CD4-positive, alpha-beta T cell (primary cell): ENCODE measurements around the gene ZNF784. TPM values are rescaled to one million over a fixed set of nuclear protein-coding genes. Genes with fewer than 3 reads are reported as not detected.

ENCODE experiments used
- ATAC-seq: fragments of 200-7000 bp; cut with Tn5 transposase; one replicate; pipeline ENCODE4 v1.10.0; 2022; ENCODE audit warnings: mild to moderate bottlenecking; ENCODE audit not compliant: poor library complexity
- CTCF ChIA-PET: fragments of 350-600 bp; sonication (Branson Sonifier 250); formaldehyde crosslinking; loops from one replicate; lab custom pipeline; 2021; ENCODE audit warnings: antibody characterized with exemption, inconsistent platforms; lab: Charles Lee
- POLR2A ChIA-PET: fragments of 350-600 bp; sonication (Branson Sonifier 250); formaldehyde crosslinking; loops from one replicate; lab custom pipeline; 2021; ENCODE audit warnings: antibody characterized with exemption, inconsistent platforms; lab: Charles Lee
- DNase-seq, 14 experiments: peaks; one replicate each; pipeline ENCODE4 v3.0.0-alpha.2; 2013 to 2020; ENCODE audit warnings: mixed read lengths in 2 of 14
- H3K27ac ChIP-seq, 2 donors: one replicate each; pipeline versions ENCODE4 v1.5.1 to v1.7.0; 2013; ENCODE audit warnings: low read length in 2 of 2, low read depth in 1 of 2, mild to moderate bottlenecking in 1 of 2
- H3K27me3 ChIP-seq, 2 experiments: 1 replicate in 1 of 2; 2 replicates in 1 of 2; pipeline versions ENCODE4 v1.6.1 to v1.7.0; 2013; ENCODE audit warnings: low read length in 2 of 2, control low read depth in 1 of 2, mild to moderate bottlenecking in 1 of 2, moderate library complexity in 1 of 2; ENCODE audit not compliant: insufficient read depth in 2 of 2, control insufficient read depth in 1 of 2
- H3K36me3 ChIP-seq: one replicate; pipeline ENCODE4 v1.6.1; 2013; ENCODE audit warnings: low read length, control low read depth; ENCODE audit not compliant: insufficient read depth
- H3K4me1 ChIP-seq: one replicate; pipeline ENCODE4 v1.6.1; 2013; ENCODE audit warnings: low read length, control low read depth; ENCODE audit not compliant: insufficient read depth
- H3K4me3 ChIP-seq: one replicate; pipeline ENCODE4 v1.5.1; 2013; ENCODE audit warnings: mild to moderate bottlenecking, low read length, moderate library complexity
- H3K9me3 ChIP-seq, 2 experiments: 1 replicate in 1 of 2; 2 replicates in 1 of 2; pipeline versions ENCODE4 v1.6.1 to v1.7.0; 2013; ENCODE audit warnings: low read length in 2 of 2, mild to moderate bottlenecking in 2 of 2, control low read depth in 1 of 2, moderate library complexity in 1 of 2; ENCODE audit not compliant: control insufficient read depth in 1 of 2, insufficient read depth in 1 of 2
- H3K27ac Mint-ChIP-seq: one replicate; pipeline ENCODE4 v1.8.0; 2020; ENCODE audit warnings: mixed read lengths
- H3K27me3 Mint-ChIP-seq: one replicate; pipeline ENCODE4 v1.8.0; 2021; ENCODE audit warnings: mixed read lengths
- H3K36me3 Mint-ChIP-seq: one replicate; pipeline ENCODE4 v1.8.0; 2021; ENCODE audit warnings: low read depth, mixed read lengths
- H3K4me1 Mint-ChIP-seq: one replicate; pipeline ENCODE4 v1.8.0; 2021; ENCODE audit warnings: low read depth, mixed read lengths
- H3K4me3 Mint-ChIP-seq: one replicate; pipeline ENCODE4 v1.8.0; 2020; ENCODE audit warnings: mild to moderate bottlenecking, mixed read lengths
- H3K9me3 Mint-ChIP-seq: one replicate; pipeline ENCODE4 v1.8.0; 2020; ENCODE audit warnings: mixed read lengths
- CTCF ChIP-seq: fragments of 200-600 bp; IDR thresholded peaks from one replicate; pipeline ENCODE4 v1.8.0; 2022; ENCODE audit warnings: antibody characterized with exemption, mild to moderate bottlenecking
- intact Hi-C, 2 experiments: fragments of 100-400 bp; cut with DNase I in 1 of 2; cut with micrococcal nuclease in 1 of 2; formaldehyde crosslinking; loops; one replicate each; pipeline versions ENCODE4 v1.15.1 to v1.9.0; 2023 to 2025; cut with DNase I, micrococcal nuclease
- total RNA-seq, 174 experiments: library from RNA in 2 of 174; stranded (reverse) in 2 of 174; gene quantifications; one replicate each; pipeline ENCODE4 v1.2.3 and lab custom pipeline; 2021 to 2026

ZNF784 gene
- total RNA-seq, 2 experiments from 2014 or later: 11.2 to 11.8 TPM

GRCh38 chr19:55593096-55593772 is 31.1 kb downstream of the ZNF784 start:
- Histone ChIP-seq H3K4me3 (no peak overlapping the region), H3K27me3 (no peaks in the 10 kb centered on the region), H3K9me3 (no peaks in the 10 kb centered on the region), H3K27ac (no peak overlapping the region), H3K4me1 (peaks cover 6% of the 10 kb centered on the region), H3K36me3 (peaks cover 29% of the 10 kb centered on the region)
- intact Hi-C loops: no loop called here
- no peak for ATAC-seq
- ChIA-PET CTCF (no interaction called here), POLR2A (no interaction called here)
- no peak for DNase-seq
- no peaks in the 10 kb centered on the region for H3K9me3 Mint-ChIP-seq
- no peaks in the 10 kb centered on the region for H3K27me3 Mint-ChIP-seq
- H3K27ac Mint-ChIP-seq: no peak overlapping the region
- peaks cover 12% of the 10 kb centered on the region for H3K4me1 Mint-ChIP-seq
- H3K4me3 Mint-ChIP-seq: no peak overlapping the region
- TF ChIP-seq CTCF: no peak
- H3K36me3 Mint-ChIP-seq: peaks cover 37% of the 10 kb centered on the region

GRCh38 chr19:55592391-55593090 is 31.8 kb downstream of the ZNF784 start:
- Mint-ChIP-seq H3K36me3 (peaks cover 33% of the 10 kb centered on the region), H3K4me3 (no peak overlapping the region), H3K9me3 (no peaks in the 10 kb centered on the region), H3K4me1 (peaks cover 14% of the 10 kb centered on the region), H3K27me3 (no peaks in the 10 kb centered on the region), H3K27ac (no peak overlapping the region)
- Histone ChIP-seq H3K27me3 (no peaks in the 10 kb centered on the region), H3K4me3 (no peak overlapping the region), H3K4me1 (peaks cover 8% of the 10 kb centered on the region), H3K27ac (no peak overlapping the region), H3K9me3 (no peaks in the 10 kb centered on the region), H3K36me3 (peaks cover 29% of the 10 kb centered on the region)
- ATAC-seq (no peak), DNase-seq (peak in 1 of 14 experiments; percentile 22)
- no peak for TF ChIP-seq CTCF
- ChIA-PET POLR2A (no interaction called here), CTCF (no interaction called here)
- intact Hi-C loops: no loop called here

- DNase-seq: peak in 1 of 14 experiments; percentile 2
- Histone ChIP-seq H3K9me3 (no peaks in the 10 kb centered on the region), H3K27me3 (no peaks in the 10 kb centered on the region), H3K4me1 (peaks cover 18% of the 10 kb centered on the region), H3K4me3 (no peak overlapping the region), H3K36me3 (peaks cover 27% of the 10 kb centered on the region), H3K27ac (no peak overlapping the region)
- POLR2A ChIA-PET: no interaction called here
- no peaks in the 10 kb centered on the region for H3K9me3 Mint-ChIP-seq
- peaks cover 25% of the 10 kb centered on the region for H3K36me3 Mint-ChIP-seq
- H3K27me3 Mint-ChIP-seq: no peaks in the 10 kb centered on the region
- ATAC-seq: no peak
- intact Hi-C loops: no loop called here
- no peak overlapping the region for H3K4me3 Mint-ChIP-seq
- CTCF ChIA-PET: no interaction called here
- TF ChIP-seq CTCF: no peak
- H3K27ac Mint-ChIP-seq: no peak overlapping the region
- peaks cover 24% of the 10 kb centered on the region for H3K4me1 Mint-ChIP-seq
Measured at GRCh38 chr19:55591555-55591954, 32.8 kb downstream of the ZNF784 start.
